GM23248 (cell line): ENCODE results near the gene TRAK1. TPM values are rescaled to one million over a fixed set of nuclear protein-coding genes. Genes with fewer than 3 reads are reported as not detected.

Experiments used
- DNase-seq: peaks from one replicate; pipeline ENCODE4 v3.0.0-alpha.2; 2015
- H2AFZ ChIP-seq: fragments of 200-600 bp; sonication (generic); 2 replicates; pipeline ENCODE4 v1.6.1; 2016; ENCODE audit warnings: antibody characterized with exemption
- H3F3A ChIP-seq: fragments of 200-600 bp; sonication (generic); 2 replicates; pipeline ENCODE4 v1.6.1; 2016; ENCODE audit warnings: mild to moderate bottlenecking, antibody characterized with exemption, mixed run types; ENCODE audit not compliant: insufficient read depth
- H3K27ac ChIP-seq: fragments of 200-600 bp; sonication (generic); 2 replicates; pipeline ENCODE4 v1.5.1; 2016; ENCODE audit warnings: mild to moderate bottlenecking
- H3K27me3 ChIP-seq: fragments of 200-600 bp; sonication (generic); replicated peaks from 2 replicates; pipeline ENCODE4 v1.6.1; 2016; ENCODE audit warnings: mild to moderate bottlenecking; ENCODE audit not compliant: insufficient read depth
- H3K36me3 ChIP-seq: fragments of 200-600 bp; sonication (generic); 2 replicates; pipeline ENCODE4 v1.6.1; 2016; ENCODE audit warnings: low read depth, mild to moderate bottlenecking
- H3K4me1 ChIP-seq: fragments of 200-600 bp; sonication (generic); 2 replicates; pipeline ENCODE4 v1.6.1; 2016; ENCODE audit warnings: mild to moderate bottlenecking; ENCODE audit not compliant: insufficient read depth
- H3K4me2 ChIP-seq: fragments of 200-600 bp; sonication (generic); one replicate; pipeline ENCODE4 v1.6.1; 2016; ENCODE audit warnings: mild to moderate bottlenecking; ENCODE audit not compliant: unreplicated experiment
- H3K4me3 ChIP-seq: fragments of 200-600 bp; sonication (generic); 2 replicates; pipeline ENCODE4 v1.5.1; 2016; ENCODE audit warnings: mild to moderate bottlenecking
- H3K79me2 ChIP-seq: fragments of 200-600 bp; sonication (generic); 2 replicates; pipeline ENCODE4 v1.6.1; 2016; ENCODE audit warnings: mild to moderate bottlenecking; ENCODE audit not compliant: insufficient read depth
- H3K9ac ChIP-seq: fragments of 200-600 bp; sonication (generic); 2 replicates; pipeline ENCODE4 v1.6.1; 2016; ENCODE audit warnings: mild to moderate bottlenecking
- H3K9me2 ChIP-seq: fragments of 200-600 bp; sonication (generic); 2 replicates; pipeline ENCODE4 v1.6.1; 2016; ENCODE audit warnings: mixed run types, mild to moderate bottlenecking, moderate library complexity; ENCODE audit not compliant: insufficient read depth
- H3K9me3 ChIP-seq: fragments of 200-600 bp; sonication (generic); one replicate; pipeline ENCODE4 v1.6.1; 2017; ENCODE audit warnings: low read depth
- H4K20me1 ChIP-seq: fragments of 200-600 bp; sonication (generic); 2 replicates; pipeline ENCODE4 v1.6.0; 2016; ENCODE audit not compliant: insufficient read depth
- EZH2 ChIP-seq: fragments of 200-600 bp; sonication (generic); IDR thresholded peaks from 2 replicates; pipeline ENCODE4 v1.6.1; 2018; ENCODE audit warnings: antibody characterized with exemption, mild to moderate bottlenecking; ENCODE audit not compliant: insufficient read depth, poor library complexity, severe bottlenecking
- EZH2phosphoT487 ChIP-seq: fragments of 200-600 bp; sonication (generic); IDR thresholded peaks from 2 replicates; pipeline ENCODE4 v1.6.1; 2018; ENCODE audit warnings: antibody characterized with exemption, moderate library complexity, mild to moderate bottlenecking, low read depth; ENCODE audit not compliant: insufficient read depth
- WGBS, 2 experiments: methylation state at CpG; one replicate each; pipeline ENCODE4 v1.1.6; 2015 to 2017; ENCODE audit warnings: low lambda C conversion rate in 2 of 2, low coverage in 1 of 2; ENCODE audit errors: missing lambda C conversion rate in 2 of 2; 5-methylcytosine and 5-hydroxymethylcytosine counted together
- in situ Hi-C: fragments of 300-500 bp; cut with MboI; formaldehyde crosslinking; loops from 2 replicates; pipeline ENCODE4 v1.15.0; 2020
- polyA plus RNA-seq: library from polyadenylated mRNA; unstranded; fragments of >200 nt; fragmentation: Nextera tagmentation; extraction: Ambion mirVana; gene quantifications from 2 replicates; pipeline ENCODE4 v1.2.1, GENCODE V29; 2016
- small RNA-seq: library from RNA; depleted of rRNA; stranded (forward); fragments of <200 nt; gene quantifications from one replicate; pipeline ENCODE3, GENCODE V24; 2014; ENCODE audit warnings: low read depth, low replicate concordance
- total RNA-seq: library from RNA; depleted of rRNA; stranded (reverse); fragments of >200 nt; shearing (Covaris generic); gene quantifications from 2 replicates; pipeline ENCODE4 v1.2.3, GENCODE V29; 2014; rRNA removed

TRAK1 gene
- total and polyA plus RNA-seq, 2 experiments from 2014 or later, result 13.6 to 51.0 TPM

GRCh38 chr3:42270561-42270960 lies 179.4 kb downstream of the TRAK1 start:
- Histone ChIP-seq H3K27me3 (peaks cover 40% of the 10 kb centered on the region), H3K9me2 (no peaks in the 10 kb centered on the region), H3F3A (no peaks in the 10 kb centered on the region), H3K4me3 (no peak overlapping the region), H3K9me3 (no peaks in the 10 kb centered on the region), H4K20me1 (no peaks in the 10 kb centered on the region), H3K79me2 (no peaks in the 10 kb centered on the region), H3K36me3 (no peaks in the 10 kb centered on the region), H3K9ac (no peak overlapping the region), H3K4me1 (no peaks in the 10 kb centered on the region), H3K4me2 (no peak overlapping the region), H2AFZ (no peak overlapping the region), H3K27ac (no peak overlapping the region)
- DNase-seq, result no peak
- in situ Hi-C loops, result no loop called here
- TF ChIP-seq EZH2, result no peak
- TF ChIP-seq EZH2phosphoT487, result no peak
- WGBS, 2 experiments, result 29 to 46% methylated on average over 1 of the region's 1 CpG

DNA sequence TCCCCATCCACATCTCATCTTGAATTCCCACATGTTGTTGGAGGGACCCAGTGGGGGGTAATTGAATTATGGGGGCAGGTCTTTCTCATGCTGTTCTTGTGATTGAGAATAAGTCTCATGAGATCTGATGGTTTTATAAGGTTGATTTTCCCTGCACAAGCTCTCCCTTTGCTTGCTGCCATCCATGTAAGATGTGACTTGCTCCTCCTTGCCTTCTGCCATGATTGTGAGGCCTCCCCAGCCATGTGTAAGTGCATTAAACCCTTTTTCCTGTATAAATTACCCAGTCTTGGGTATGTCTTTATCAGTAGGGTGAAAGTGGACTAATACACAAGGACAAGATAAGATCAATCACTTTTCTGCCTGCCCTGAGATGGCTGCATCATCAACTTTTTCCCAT lies 180.6 kb downstream of the TRAK1 start:
- peaks cover 37% of the 10 kb centered on the region for H3K27me3 ChIP-seq
- H3K9ac ChIP-seq, result no peak overlapping the region
- H3K4me3 ChIP-seq, result no peak overlapping the region
- no peaks in the 10 kb centered on the region for H4K20me1 ChIP-seq
- no peaks in the 10 kb centered on the region for H3K36me3 ChIP-seq
- no peaks in the 10 kb centered on the region for H3K9me3 ChIP-seq
- H2AFZ ChIP-seq, result no peak overlapping the region
- no peaks in the 10 kb centered on the region for H3K4me1 ChIP-seq
- no peak for TF ChIP-seq EZH2phosphoT487
- TF ChIP-seq EZH2, result no peak
- no peaks in the 10 kb centered on the region for H3F3A ChIP-seq
- no peaks in the 10 kb centered on the region for H3K79me2 ChIP-seq
- in situ Hi-C loops, result no loop called here
- H3K27ac ChIP-seq, result no peak overlapping the region
- DNase-seq, result no peak
- H3K4me2 ChIP-seq, result no peak overlapping the region
- H3K9me2 ChIP-seq, result no peaks in the 10 kb centered on the region

GRCh38 chr3:42273361-42273760 lies 182.2 kb downstream of the TRAK1 start:
- no peaks in the 10 kb centered on the region for H4K20me1 ChIP-seq

GRCh38 chr3:42274266-42274665 lies 183.1 kb downstream of the TRAK1 start:
- no peak for TF ChIP-seq EZH2phosphoT487
- no peak for TF ChIP-seq EZH2
- H3K79me2 ChIP-seq, result no peaks in the 10 kb centered on the region
- no peaks in the 10 kb centered on the region for H3F3A ChIP-seq
- H2AFZ ChIP-seq, result no peak overlapping the region
- no peak overlapping the region for H3K9ac ChIP-seq
- H3K9me2 ChIP-seq, result no peaks in the 10 kb centered on the region
- H3K4me3 ChIP-seq, result no peak overlapping the region
- no peak overlapping the region for H3K4me2 ChIP-seq
- in situ Hi-C loops, result no loop called here
- DNase-seq, result no peak
- no peaks in the 10 kb centered on the region for H4K20me1 ChIP-seq
- H3K9me3 ChIP-seq, result no peaks in the 10 kb centered on the region
- no peak overlapping the region for H3K27ac ChIP-seq
- H3K27me3 ChIP-seq, result peaks cover 15% of the 10 kb centered on the region
- no peaks in the 10 kb centered on the region for H3K36me3 ChIP-seq
- H3K4me1 ChIP-seq, result no peaks in the 10 kb centered on the region

More at GRCh38 chr3:42273361-42273760, 182.2 kb downstream of the TRAK1 start:
- Histone ChIP-seq H3K27ac (no peak overlapping the region), H3K4me3 (no peak overlapping the region), H3K79me2 (no peaks in the 10 kb centered on the region), H3K4me2 (no peak overlapping the region), H3K4me1 (no peaks in the 10 kb centered on the region), H3K27me3 (peaks cover 24% of the 10 kb centered on the region), H3K9me2 (no peaks in the 10 kb centered on the region), H3K9ac (no peak overlapping the region), H3K36me3 (no peaks in the 10 kb centered on the region), H3F3A (no peaks in the 10 kb centered on the region), H2AFZ (no peak overlapping the region), H3K9me3 (no peaks in the 10 kb centered on the region)
- TF ChIP-seq EZH2 (no peak), EZH2phosphoT487 (no peak)
- in situ Hi-C loops, result no loop called here
- 6 to 11% methylated on average over 2 of the region's 2 CpGs for WGBS, 2 experiments
- no peak for DNase-seq

- DNase-seq, result no peak
- H3K27ac ChIP-seq, result no peak overlapping the region
- H3K9ac ChIP-seq, result no peak overlapping the region
- H3K4me2 ChIP-seq, result no peak overlapping the region
- H3K9me3 ChIP-seq, result no peaks in the 10 kb centered on the region
- H3K36me3 ChIP-seq, result no peaks in the 10 kb centered on the region
- H4K20me1 ChIP-seq, result no peaks in the 10 kb centered on the region
- H3K4me1 ChIP-seq, result no peaks in the 10 kb centered on the region
- no peak overlapping the region for H2AFZ ChIP-seq
- no peaks in the 10 kb centered on the region for H3K79me2 ChIP-seq
- in situ Hi-C loops, result no loop called here
- H3K4me3 ChIP-seq, result no peak overlapping the region
- peaks cover 10% of the 10 kb centered on the region for H3K27me3 ChIP-seq
- no peaks in the 10 kb centered on the region for H3K9me2 ChIP-seq
- TF ChIP-seq EZH2 (no peak), EZH2phosphoT487 (no peak)
- 6 to 11% methylated on average over 1 of the region's 1 CpG for WGBS, 2 experiments
- no peaks in the 10 kb centered on the region for H3F3A ChIP-seq
These were observed 184.1 kb downstream of the TRAK1 start for GRCh38 chr3:42275217-42275616.

Small RNA genes lying within 50 kb of the gene (small RNA-seq; reads per million reads assigned to genes)
- not detected for gene RNU4-78P

Other genes starting within 250 kb of the TRAK1 start
- 7.1 and 20.3 TPM in 2 replicates for gene ULK4, start 129.3 kb upstream of the TRAK1 start, total RNA-seq
- 3.5 and 3.6 TPM in 2 replicates for gene ULK4, start 129.3 kb upstream of the TRAK1 start, polyA plus RNA-seq
- 0.97 TPM in 1 of 2 replicates, not detected in the other for gene CCK, start 174.8 kb downstream of the TRAK1 start, total RNA-seq
- gene CCK, start 174.8 kb downstream of the TRAK1 start, polyA plus RNA-seq, result 0.93 TPM in 1 of 2 replicates, not detected in the other